IPS-NIHi7 (cell line): Measurements from ENCODE around the gene DOK5.

ENCODE experiments used
- DNase-seq: peaks from one replicate; pipeline ENCODE4 v3.0.0; 2012; ENCODE audit warnings: mixed read lengths; ENCODE audit errors: extremely low spot score

DOK5 gene

GRCh38 chr20:54692168-54692887 is 216.9 kb downstream of the DOK5 start:
- DNase-seq: no peak

GRCh38 chr20:54694516-54694915 is 219.1 kb downstream of the DOK5 start:
- no peak for DNase-seq

- no peak for DNase-seq
Measured at GRCh38 chr20:54698373-54698772, 223.0 kb downstream of the DOK5 start.
